PC-9 (cell line): ENCODE data around the gene SUSD3.

Experiments
- EZH2 ChIP-seq: fragments of 200-600 bp; sonication (generic); IDR thresholded peaks from 2 replicates; pipeline ENCODE4 v1.8.0; 2017; ENCODE audit warnings: antibody characterized with exemption, low read depth
- TF ChIP-seq, protein P1 (sequence below): fragments of 200-600 bp; sonication (generic); conservative IDR thresholded peaks from 2 replicates; pipeline ENCODE4 v1.6.1; 2017; ENCODE audit warnings: mixed run types, antibody characterized with exemption, mild to moderate bottlenecking, moderate library complexity

DNA sequence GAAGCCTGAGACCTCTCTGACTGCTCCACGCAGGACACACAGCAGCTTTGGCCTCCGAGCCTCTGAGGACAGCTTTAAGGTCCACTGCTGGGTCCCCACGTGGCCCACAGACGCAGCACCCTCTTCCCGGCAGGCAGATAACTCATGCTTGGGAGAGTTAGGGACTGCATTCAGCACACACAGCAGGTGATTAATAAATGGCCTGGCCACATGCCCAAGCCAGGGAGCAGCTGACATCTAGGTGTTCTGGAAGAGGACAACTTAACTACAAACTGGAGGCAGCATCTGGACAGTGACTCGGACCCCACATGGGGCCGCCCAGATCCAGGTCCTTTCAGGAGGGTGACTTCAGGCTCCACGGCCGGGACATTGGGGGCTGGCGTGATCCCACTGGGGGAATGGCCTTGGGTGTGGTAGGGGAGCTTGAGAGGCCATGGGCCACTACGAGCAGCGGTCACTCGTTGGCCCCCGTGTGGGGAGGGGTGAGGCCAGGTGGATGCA, 64.3 kb downstream of the SUSD3 start:
- TF ChIP-seq, protein P1, sequence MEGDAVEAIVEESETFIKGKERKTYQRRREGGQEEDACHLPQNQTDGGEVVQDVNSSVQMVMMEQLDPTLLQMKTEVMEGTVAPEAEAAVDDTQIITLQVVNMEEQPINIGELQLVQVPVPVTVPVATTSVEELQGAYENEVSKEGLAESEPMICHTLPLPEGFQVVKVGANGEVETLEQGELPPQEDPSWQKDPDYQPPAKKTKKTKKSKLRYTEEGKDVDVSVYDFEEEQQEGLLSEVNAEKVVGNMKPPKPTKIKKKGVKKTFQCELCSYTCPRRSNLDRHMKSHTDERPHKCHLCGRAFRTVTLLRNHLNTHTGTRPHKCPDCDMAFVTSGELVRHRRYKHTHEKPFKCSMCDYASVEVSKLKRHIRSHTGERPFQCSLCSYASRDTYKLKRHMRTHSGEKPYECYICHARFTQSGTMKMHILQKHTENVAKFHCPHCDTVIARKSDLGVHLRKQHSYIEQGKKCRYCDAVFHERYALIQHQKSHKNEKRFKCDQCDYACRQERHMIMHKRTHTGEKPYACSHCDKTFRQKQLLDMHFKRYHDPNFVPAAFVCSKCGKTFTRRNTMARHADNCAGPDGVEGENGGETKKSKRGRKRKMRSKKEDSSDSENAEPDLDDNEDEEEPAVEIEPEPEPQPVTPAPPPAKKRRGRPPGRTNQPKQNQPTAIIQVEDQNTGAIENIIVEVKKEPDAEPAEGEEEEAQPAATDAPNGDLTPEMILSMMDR = no peak
- TF ChIP-seq EZH2 = no peak
